Activated CD8-positive, alpha-beta T cell treated with anti-CD3 and anti-CD28 coated beads for 36 hours (primary cell): Measurements from ENCODE around the gene VPS18. TPM values are rescaled to one million over a fixed set of nuclear protein-coding genes. Genes with fewer than 3 reads are reported as not detected.

ENCODE experiments used
- ATAC-seq: fragments of 200-7000 bp; cut with Tn5 transposase; one replicate; pipeline ENCODE4 v1.10.0; 2021; ENCODE audit warnings: mild to moderate bottlenecking, moderate library complexity
- CTCF ChIA-PET: fragments of 350-600 bp; sonication (Branson Sonifier 250); formaldehyde crosslinking; loops from one replicate; lab custom pipeline; 2021; ENCODE audit warnings: antibody characterized with exemption; lab: Charles Lee
- POLR2A ChIA-PET: fragments of 350-600 bp; sonication (Branson Sonifier 250); formaldehyde crosslinking; loops from one replicate; lab custom pipeline; 2021; ENCODE audit warnings: antibody characterized with exemption; lab: Charles Lee
- DNase-seq: peaks from one replicate; pipeline ENCODE4 v3.0.0-alpha.2; 2020
- H3K27ac Mint-ChIP-seq: one replicate; pipeline ENCODE4 v1.8.0; 2021; ENCODE audit warnings: mild to moderate bottlenecking, mixed read lengths
- H3K27me3 Mint-ChIP-seq: one replicate; pipeline ENCODE4 v1.8.0; 2021; ENCODE audit warnings: mixed read lengths
- H3K36me3 Mint-ChIP-seq: one replicate; pipeline ENCODE4 v1.8.0; 2021; ENCODE audit warnings: low read depth, mixed read lengths
- H3K4me1 Mint-ChIP-seq: one replicate; pipeline ENCODE4 v1.8.0; 2021; ENCODE audit warnings: low read depth, mixed read lengths
- H3K4me3 Mint-ChIP-seq: one replicate; pipeline ENCODE4 v1.8.0; 2021; ENCODE audit warnings: mild to moderate bottlenecking, moderate library complexity, mixed read lengths
- H3K9me3 Mint-ChIP-seq: one replicate; pipeline ENCODE4 v1.8.0; 2021; ENCODE audit warnings: mixed read lengths
- intact Hi-C: fragments of 100-400 bp; cut with micrococcal nuclease; formaldehyde crosslinking; loops from one replicate; pipeline ENCODE4 v1.10.0; 2022
- total RNA-seq, 2 experiments: library from RNA; stranded (reverse); gene quantifications; one replicate each; pipeline ENCODE4 v1.2.3, GENCODE V29; 2021
- TF ChIP-seq, protein P1 (sequence below): fragments of 200-600 bp; IDR thresholded peaks from one replicate; pipeline ENCODE4 v1.8.0; 2022; ENCODE audit warnings: antibody characterized with exemption, mild to moderate bottlenecking

Gene VPS18
- total RNA-seq, 2 experiments from 2014 or later: 6.1 TPM

- Mint-ChIP-seq H3K27ac (peak overlapping the region; percentile 95), H3K4me1 (peaks cover 28% of the 10 kb centered on the region), H3K4me3 (peak overlapping the region; percentile 94), H3K36me3 (peaks cover 34% of the 10 kb centered on the region), H3K9me3 (no peaks in the 10 kb centered on the region), H3K27me3 (no peaks in the 10 kb centered on the region)
- intact Hi-C loops: loop anchor here (10.0 kb wide), 1 partner anchor 47 kb away; no protein-coding TSS in a partner anchor
- ATAC-seq (no peak), DNase-seq (no peak)
- ChIA-PET POLR2A (interaction anchor here (0.9 to 6.1 kb wide), 6 partner anchors 10 to 248 kb away, joined by 3 to 67 read pairs (median 4); partner anchors contain the start of genes DLL4 and VPS18), CTCF (interaction anchor here (0.9 to 7.5 kb wide), 7 partner anchors 10 to 94 kb away, joined by 3 to 73 read pairs (median 5); partner anchors contain the start of gene VPS18)
- TF ChIP-seq, protein P1, sequence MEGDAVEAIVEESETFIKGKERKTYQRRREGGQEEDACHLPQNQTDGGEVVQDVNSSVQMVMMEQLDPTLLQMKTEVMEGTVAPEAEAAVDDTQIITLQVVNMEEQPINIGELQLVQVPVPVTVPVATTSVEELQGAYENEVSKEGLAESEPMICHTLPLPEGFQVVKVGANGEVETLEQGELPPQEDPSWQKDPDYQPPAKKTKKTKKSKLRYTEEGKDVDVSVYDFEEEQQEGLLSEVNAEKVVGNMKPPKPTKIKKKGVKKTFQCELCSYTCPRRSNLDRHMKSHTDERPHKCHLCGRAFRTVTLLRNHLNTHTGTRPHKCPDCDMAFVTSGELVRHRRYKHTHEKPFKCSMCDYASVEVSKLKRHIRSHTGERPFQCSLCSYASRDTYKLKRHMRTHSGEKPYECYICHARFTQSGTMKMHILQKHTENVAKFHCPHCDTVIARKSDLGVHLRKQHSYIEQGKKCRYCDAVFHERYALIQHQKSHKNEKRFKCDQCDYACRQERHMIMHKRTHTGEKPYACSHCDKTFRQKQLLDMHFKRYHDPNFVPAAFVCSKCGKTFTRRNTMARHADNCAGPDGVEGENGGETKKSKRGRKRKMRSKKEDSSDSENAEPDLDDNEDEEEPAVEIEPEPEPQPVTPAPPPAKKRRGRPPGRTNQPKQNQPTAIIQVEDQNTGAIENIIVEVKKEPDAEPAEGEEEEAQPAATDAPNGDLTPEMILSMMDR: no peak
These were observed 57.5 kb downstream of the VPS18 start for GRCh38 chr15:40951764-40952163.

GRCh38 chr15:40952301-40952900 is 58.2 kb downstream of the VPS18 start:
- Mint-ChIP-seq H3K9me3 (no peaks in the 10 kb centered on the region), H3K4me3 (peak overlapping the region; percentile 94), H3K27ac (peak overlapping the region; percentile 95), H3K36me3 (peaks cover 34% of the 10 kb centered on the region), H3K27me3 (no peaks in the 10 kb centered on the region), H3K4me1 (peaks cover 28% of the 10 kb centered on the region)
- DNase-seq: no peak
- ChIA-PET CTCF (interaction anchor here (0.9 to 7.5 kb wide), 12 partner anchors 8 to 95 kb away, joined by 3 to 73 read pairs (median 4); partner anchors contain the start of gene VPS18), POLR2A (interaction anchor here (0.6 to 6.1 kb wide), 13 partner anchors 10 to 247 kb away, joined by 3 to 67 read pairs (median 3); partner anchors contain the start of genes DLL4, INO80 and VPS18)
- peak; percentile 6 for ATAC-seq
- TF ChIP-seq, protein P1: no peak
- intact Hi-C loops: loop anchor here (10.0 kb wide), 1 partner anchor 48 kb away; no protein-coding TSS in a partner anchor

DNA sequence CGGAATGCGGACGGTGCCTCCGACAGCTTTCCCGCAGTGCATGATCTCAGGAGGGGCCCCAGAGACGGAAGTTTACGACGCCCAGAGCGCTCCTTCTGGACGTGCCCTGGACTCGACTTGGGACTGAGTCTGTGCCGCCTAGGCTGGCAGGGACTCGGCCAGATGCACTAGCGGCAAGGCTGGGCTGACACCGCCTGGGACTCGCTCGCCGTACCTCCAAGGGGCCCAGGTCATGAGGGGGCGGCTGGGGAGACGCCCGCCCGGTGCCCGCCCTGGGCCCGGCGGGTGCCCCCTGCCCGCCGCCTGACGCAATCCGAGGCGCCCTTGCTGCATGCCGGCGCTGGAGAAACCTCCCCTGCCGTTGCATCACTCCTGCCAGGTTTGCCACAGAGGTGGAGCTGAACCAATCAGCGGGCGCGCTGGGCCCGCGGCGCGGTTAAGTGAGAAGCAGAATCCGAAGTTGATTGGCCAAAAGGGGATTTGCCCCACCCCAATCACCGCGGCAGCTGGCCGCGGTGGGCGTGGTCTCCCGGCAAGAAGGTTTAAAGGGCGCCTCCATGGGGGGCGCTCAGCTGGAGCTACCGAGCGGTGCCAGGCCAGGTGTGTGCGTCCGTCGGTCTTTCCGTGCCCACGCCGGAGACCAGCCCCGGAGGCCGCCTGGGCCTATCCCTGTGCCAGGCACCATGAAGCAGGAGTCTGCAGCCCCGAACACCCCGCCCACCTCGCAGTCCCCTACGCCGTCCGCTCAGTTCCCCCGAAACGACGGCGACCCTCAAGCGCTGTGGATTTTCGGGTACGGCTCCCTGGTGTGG is 58.9 kb downstream of the VPS18 start, which contains the start of gene CHAC1:
CHAC1 (plus strand) TSS at position 571 of the 812 bp plus-strand sequence; CDS start at position 684, 113 bp downstream.
- H3K27me3 Mint-ChIP-seq: no peaks in the 10 kb centered on the region
- ATAC-seq (peak; percentile 92), DNase-seq (peak; percentile 99)
- H3K27ac Mint-ChIP-seq: peak within 1 kb of the TSS; percentile 95
- no peaks in the 10 kb centered on the region for H3K9me3 Mint-ChIP-seq
- ChIA-PET CTCF (interaction anchor here (0.6 to 7.5 kb wide), 14 partner anchors 9 to 95 kb away, joined by 3 to 73 read pairs (median 4); no protein-coding TSS in a partner anchor), POLR2A (interaction anchor here (0.6 to 6.1 kb wide), 18 partner anchors 11 to 310 kb away, joined by 3 to 67 read pairs (median 3); partner anchors contain the start of genes DLL4, INO80 and VPS18)
- TF ChIP-seq, protein P1: no peak
- peaks cover 37% of the 10 kb centered on the region for H3K36me3 Mint-ChIP-seq
- intact Hi-C loops: loop anchor here (10.0 kb wide), 1 partner anchor 48 kb away; no protein-coding TSS in a partner anchor
- H3K4me1 Mint-ChIP-seq: peaks cover 28% of the 10 kb centered on the region
- H3K4me3 Mint-ChIP-seq: peak within 1 kb of the TSS; percentile 94

Other genes starting within 250 kb of the VPS18 start
- gene RAD51, start 199.3 kb upstream of the VPS18 start, total RNA-seq: 10 to 100 TPM; 66.5 to 77.0 TPM
- gene RMDN3, start 139.2 kb upstream of the VPS18 start, total RNA-seq: 10 to 100 TPM; 20.8 to 21.6 TPM
- 10 to 100 TPM; 44.8 to 46.6 TPM for gene GCHFR, start 130.4 kb upstream of the VPS18 start, total RNA-seq
- under 1 TPM; 0.61 to 0.63 TPM for gene C15orf62, start 124.5 kb upstream of the VPS18 start, total RNA-seq
- 10 to 100 TPM; 20.1 to 22.7 TPM for gene ZFYVE19, start 87.4 kb upstream of the VPS18 start, total RNA-seq
- 10 to 100 TPM; 35.8 to 35.9 TPM for gene DNAJC17, start 87.0 kb upstream of the VPS18 start, total RNA-seq
- not detected for gene PPP1R14D, start 65.7 kb upstream of the VPS18 start, total RNA-seq
- gene SPINT1, start 50.4 kb upstream of the VPS18 start, total RNA-seq: 1 to 10 TPM; 6.3 to 6.5 TPM
- gene RHOV, start 20.2 kb upstream of the VPS18 start, total RNA-seq: under 1 TPM; 0.40 to 0.41 TPM
- not detected for gene DLL4, start 34.9 kb downstream of the VPS18 start, total RNA-seq
- 10 to 100 TPM; 21.9 to 22.6 TPM for gene CHAC1, start 59.0 kb downstream of the VPS18 start, total RNA-seq
- gene INO80, start 221.8 kb downstream of the VPS18 start, total RNA-seq: 10 to 100 TPM; 19.1 to 20.2 TPM